Panc1 (cell line): ENCODE results near the gene TECPR1. TPM values are rescaled to one million over a fixed set of nuclear protein-coding genes. Genes with fewer than 3 reads are reported as not detected.

ENCODE experiments used
- ATAC-seq: fragments of 200-7000 bp; cut with Tn5 transposase; 2 replicates; pipeline ENCODE4 v1.9.1; 2020; ENCODE audit warnings: mild to moderate bottlenecking, moderate library complexity
- BruUV-seq: library from RNA; stranded (reverse); fragments of 400-500 nt; replicated peaks from 2 replicates; lab custom pipeline; 2021; lab: Mats Ljungman, UMichigan
- CTCF ChIA-PET: fragments of 300-600 bp; sonication (Branson Sonifier 250); formaldehyde crosslinking; loops from one replicate; lab custom pipeline; 2022; ENCODE audit warnings: antibody characterized with exemption; lab: Charles Lee
- POLR2A ChIA-PET: fragments of 300-600 bp; sonication (Branson Sonifier 250); formaldehyde crosslinking; loops from one replicate; lab custom pipeline; 2022; ENCODE audit warnings: antibody characterized with exemption; lab: Charles Lee
- DNase-seq: peaks from one replicate; pipeline ENCODE4 v3.0.0-alpha.2; 2010; ENCODE audit warnings: low read depth, low spot score
- H3K27ac ChIP-seq: 2 replicates; pipeline ENCODE4 v1.5.1; 2011; ENCODE audit warnings: mild to moderate bottlenecking, low read length, inconsistent platforms
- H3K27me3 ChIP-seq: fragments of 200-500 bp; sonication (Bioruptor generic); 2 replicates; pipeline ENCODE4 v1.6.0; 2014; ENCODE audit warnings: low read length, inconsistent platforms; ENCODE audit not compliant: control insufficient read depth, insufficient read depth
- H3K36me3 ChIP-seq: fragments of 200-500 bp; sonication (Bioruptor generic); 2 replicates; pipeline ENCODE4 v1.5.1; 2014; ENCODE audit warnings: inconsistent platforms, mild to moderate bottlenecking, low read length, moderate library complexity; ENCODE audit not compliant: control insufficient read depth, insufficient read depth
- H3K4me1 ChIP-seq: 2 replicates; pipeline ENCODE4 v1.5.1; 2011; ENCODE audit warnings: inconsistent platforms, mild to moderate bottlenecking, low read length, moderate library complexity; ENCODE audit not compliant: control insufficient read depth, insufficient read depth
- H3K4me3 ChIP-seq, 2 experiments: 2 replicates each; pipeline ENCODE4 v1.5.1; 2011 to 2012; ENCODE audit warnings: low read depth in 2 of 2, low read length in 2 of 2, mild to moderate bottlenecking in 2 of 2, inconsistent platforms in 1 of 2, moderate library complexity in 1 of 2
- H3K9me3 ChIP-seq: fragments of 200-500 bp; sonication (Bioruptor generic); 2 replicates; pipeline ENCODE4 v1.5.1; 2014; ENCODE audit warnings: low read depth, mild to moderate bottlenecking, inconsistent platforms, low read length, moderate library complexity; ENCODE audit not compliant: control insufficient read depth, insufficient read depth
- POLR2AphosphoS5 ChIP-seq: IDR thresholded peaks from 2 replicates; pipeline ENCODE4 v1.6.1; 2012; ENCODE audit warnings: mild to moderate bottlenecking, low read depth, low read length, moderate library complexity
- SIN3A ChIP-seq: IDR thresholded peaks from 2 replicates; pipeline ENCODE4 v1.6.1; 2012; ENCODE audit warnings: low read depth, mild to moderate bottlenecking, low read length, moderate library complexity, borderline replicate concordance; ENCODE audit not compliant: insufficient read depth
- TCF7L2 ChIP-seq: IDR thresholded peaks from 2 replicates; pipeline ENCODE4 v1.6.1; 2011; ENCODE audit warnings: mild to moderate bottlenecking, low read depth, low read length, inconsistent platforms
- in situ Hi-C: cut with HindIII; loops from 2 replicates; pipeline ENCODE4 v1.10.0; 2016; ENCODE audit warnings: low sequenced_read_pairs, low pct_unique_long_range_greater_than_20kb
- intact Hi-C: fragments of 100-400 bp; cut with micrococcal nuclease; formaldehyde crosslinking; loops from one replicate; pipeline ENCODE4 v1.10.0; 2022; ENCODE audit not compliant: unreplicated experiment
- total RNA-seq: library from RNA; stranded (reverse); gene quantifications from one replicate; pipeline ENCODE4 v1.2.1, GENCODE V29; 2021; ENCODE audit not compliant: unreplicated experiment
- TF ChIP-seq, protein P1 (sequence below), 2 experiments: IDR thresholded peaks; 2 replicates each; pipeline ENCODE4 v1.6.1; 2011 to 2012; ENCODE audit warnings: low read depth in 2 of 2, control low read depth in 1 of 2, low read length in 1 of 2, mild to moderate bottlenecking in 1 of 2, moderate library complexity in 1 of 2; ENCODE audit not compliant: insufficient read depth in 1 of 2
- TF ChIP-seq, protein P2 (sequence below): fragments of 450-650 bp; IDR thresholded peaks from 2 replicates; pipeline ENCODE4 v1.5.1; 2017; ENCODE audit warnings: mild to moderate bottlenecking

The TECPR1 gene
- total RNA-seq, 1 experiment from 2014 or later, result 21.0 TPM

DNA sequence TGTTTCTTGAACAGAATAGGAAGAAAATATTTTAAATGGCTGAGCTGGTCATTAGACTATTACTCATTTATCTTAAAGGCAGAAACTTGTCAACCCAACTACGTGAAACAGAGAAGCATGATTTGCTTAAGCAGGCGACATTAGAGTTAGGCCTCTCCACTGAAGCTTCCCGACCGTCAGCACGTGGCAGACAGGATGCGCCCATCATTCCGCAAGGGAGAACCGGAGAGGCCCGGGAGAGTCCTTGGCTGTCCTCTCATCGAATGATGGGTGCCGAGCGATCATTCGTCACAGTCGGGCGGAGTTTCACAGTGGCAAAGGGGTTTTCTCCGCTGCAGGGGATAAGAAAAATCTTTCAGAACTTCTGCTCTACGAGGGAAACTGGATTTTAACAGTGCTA lies 41.2 kb upstream of the TECPR1 start:
- intact Hi-C loops, result no loop called here
- Histone ChIP-seq H3K4me1 (peaks cover 56% of the 10 kb centered on the region), H3K4me3 (no peak overlapping the region), H3K27me3 (no peaks in the 10 kb centered on the region), H3K9me3 (no peaks in the 10 kb centered on the region), H3K36me3 (peaks cover 8% of the 10 kb centered on the region), H3K27ac (peak overlapping the region; percentile 23)
- ChIA-PET CTCF (no interaction called here), POLR2A (no interaction called here)
- ATAC-seq (no peak), DNase-seq (no peak)
- BruUV-seq, result no TSS peak
- TF ChIP-seq SIN3A (no peak), POLR2AphosphoS5 (peak; percentile 55; the same call in 1 of the 2 replicates)
- in situ Hi-C loops, result loop anchor here (25.0 kb wide), 1 partner anchor 94 kb away; no protein-coding TSS in a partner anchor

- TF ChIP-seq TCF7L2 (no peak), SIN3A (no peak)
- TF ChIP-seq, protein P1, sequence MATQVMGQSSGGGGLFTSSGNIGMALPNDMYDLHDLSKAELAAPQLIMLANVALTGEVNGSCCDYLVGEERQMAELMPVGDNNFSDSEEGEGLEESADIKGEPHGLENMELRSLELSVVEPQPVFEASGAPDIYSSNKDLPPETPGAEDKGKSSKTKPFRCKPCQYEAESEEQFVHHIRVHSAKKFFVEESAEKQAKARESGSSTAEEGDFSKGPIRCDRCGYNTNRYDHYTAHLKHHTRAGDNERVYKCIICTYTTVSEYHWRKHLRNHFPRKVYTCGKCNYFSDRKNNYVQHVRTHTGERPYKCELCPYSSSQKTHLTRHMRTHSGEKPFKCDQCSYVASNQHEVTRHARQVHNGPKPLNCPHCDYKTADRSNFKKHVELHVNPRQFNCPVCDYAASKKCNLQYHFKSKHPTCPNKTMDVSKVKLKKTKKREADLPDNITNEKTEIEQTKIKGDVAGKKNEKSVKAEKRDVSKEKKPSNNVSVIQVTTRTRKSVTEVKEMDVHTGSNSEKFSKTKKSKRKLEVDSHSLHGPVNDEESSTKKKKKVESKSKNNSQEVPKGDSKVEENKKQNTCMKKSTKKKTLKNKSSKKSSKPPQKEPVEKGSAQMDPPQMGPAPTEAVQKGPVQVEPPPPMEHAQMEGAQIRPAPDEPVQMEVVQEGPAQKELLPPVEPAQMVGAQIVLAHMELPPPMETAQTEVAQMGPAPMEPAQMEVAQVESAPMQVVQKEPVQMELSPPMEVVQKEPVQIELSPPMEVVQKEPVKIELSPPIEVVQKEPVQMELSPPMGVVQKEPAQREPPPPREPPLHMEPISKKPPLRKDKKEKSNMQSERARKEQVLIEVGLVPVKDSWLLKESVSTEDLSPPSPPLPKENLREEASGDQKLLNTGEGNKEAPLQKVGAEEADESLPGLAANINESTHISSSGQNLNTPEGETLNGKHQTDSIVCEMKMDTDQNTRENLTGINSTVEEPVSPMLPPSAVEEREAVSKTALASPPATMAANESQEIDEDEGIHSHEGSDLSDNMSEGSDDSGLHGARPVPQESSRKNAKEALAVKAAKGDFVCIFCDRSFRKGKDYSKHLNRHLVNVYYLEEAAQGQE (IDR thresholded peaks at IDR 0.05; ENCODE audit: insufficient read depth in 1 of 2, low read depth in 2 of 2, low read length in 1 of 2), result no peak
- TF ChIP-seq, protein P2, sequence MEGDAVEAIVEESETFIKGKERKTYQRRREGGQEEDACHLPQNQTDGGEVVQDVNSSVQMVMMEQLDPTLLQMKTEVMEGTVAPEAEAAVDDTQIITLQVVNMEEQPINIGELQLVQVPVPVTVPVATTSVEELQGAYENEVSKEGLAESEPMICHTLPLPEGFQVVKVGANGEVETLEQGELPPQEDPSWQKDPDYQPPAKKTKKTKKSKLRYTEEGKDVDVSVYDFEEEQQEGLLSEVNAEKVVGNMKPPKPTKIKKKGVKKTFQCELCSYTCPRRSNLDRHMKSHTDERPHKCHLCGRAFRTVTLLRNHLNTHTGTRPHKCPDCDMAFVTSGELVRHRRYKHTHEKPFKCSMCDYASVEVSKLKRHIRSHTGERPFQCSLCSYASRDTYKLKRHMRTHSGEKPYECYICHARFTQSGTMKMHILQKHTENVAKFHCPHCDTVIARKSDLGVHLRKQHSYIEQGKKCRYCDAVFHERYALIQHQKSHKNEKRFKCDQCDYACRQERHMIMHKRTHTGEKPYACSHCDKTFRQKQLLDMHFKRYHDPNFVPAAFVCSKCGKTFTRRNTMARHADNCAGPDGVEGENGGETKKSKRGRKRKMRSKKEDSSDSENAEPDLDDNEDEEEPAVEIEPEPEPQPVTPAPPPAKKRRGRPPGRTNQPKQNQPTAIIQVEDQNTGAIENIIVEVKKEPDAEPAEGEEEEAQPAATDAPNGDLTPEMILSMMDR, result peak; percentile 66
- in situ Hi-C loops (loop anchor here (25.0 kb wide), 1 partner anchor 96 kb away; no protein-coding TSS in a partner anchor), intact Hi-C loops (no loop called here)
- Histone ChIP-seq H3K9me3 (no peaks in the 10 kb centered on the region), H3K27ac (no peak overlapping the region), H3K4me1 (peaks cover 65% of the 10 kb centered on the region), H3K4me3 (no peak overlapping the region), H3K27me3 (no peaks in the 10 kb centered on the region), H3K36me3 (peaks cover 8% of the 10 kb centered on the region)
- DNase-seq (no peak), ATAC-seq (0 out of 2 replicates have a peak, but pooled peaks have one; percentile 12)
- ChIA-PET CTCF (no interaction called here), POLR2A (no interaction called here)
- no TSS peak for BruUV-seq
Measured at GRCh38 chr7:98291717-98292116, 39.7 kb upstream of the TECPR1 start.

GRCh38 chr7:98289333-98289875 lies 37.4 kb upstream of the TECPR1 start:
- Histone ChIP-seq H3K27ac (peak overlapping the region; percentile 76), H3K4me3 (no peak overlapping the region), H3K36me3 (peaks cover 8% of the 10 kb centered on the region), H3K4me1 (peaks cover 69% of the 10 kb centered on the region), H3K9me3 (no peaks in the 10 kb centered on the region), H3K27me3 (no peaks in the 10 kb centered on the region)
- POLR2A ChIA-PET, result no interaction called here
- DNase-seq, result no peak
- TF ChIP-seq POLR2AphosphoS5, result 0 out of 2 replicates have a peak, but pooled peaks have one; percentile 11
- TF ChIP-seq, protein P1 (IDR thresholded peaks at IDR 0.05; ENCODE audit: insufficient read depth in 1 of 2, low read depth in 2 of 2, low read length in 1 of 2), result no peak
- ATAC-seq, result no peak
- intact Hi-C loops, result no loop called here
- no TSS peak for BruUV-seq
- in situ Hi-C loops, result loop anchor here (25.0 kb wide), 1 partner anchor 98 kb away; no protein-coding TSS in a partner anchor
- CTCF ChIA-PET, result no interaction called here
